ENCODE measurements around the gene NEU2.

DNA sequence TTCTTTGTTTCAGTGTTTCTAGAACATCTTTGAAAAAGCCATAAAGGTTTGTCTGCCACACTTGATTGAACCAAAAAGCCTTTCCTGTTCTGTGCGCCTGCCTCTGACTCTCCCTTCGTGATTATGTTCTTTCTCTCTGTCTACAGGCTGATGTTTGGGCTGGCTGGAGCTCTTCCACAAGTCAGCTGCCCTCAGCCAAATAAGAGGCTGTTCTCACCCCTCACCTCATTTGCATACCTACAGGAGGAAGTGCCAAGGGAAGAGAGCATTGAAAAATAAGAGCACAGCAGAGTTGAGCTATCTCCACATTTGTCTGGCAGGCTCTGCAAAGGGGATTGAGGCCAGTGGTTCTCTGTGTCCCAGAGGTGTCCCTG, 43.5 kb downstream of the NEU2 start:
- TF ChIP-seq, protein P1, sequence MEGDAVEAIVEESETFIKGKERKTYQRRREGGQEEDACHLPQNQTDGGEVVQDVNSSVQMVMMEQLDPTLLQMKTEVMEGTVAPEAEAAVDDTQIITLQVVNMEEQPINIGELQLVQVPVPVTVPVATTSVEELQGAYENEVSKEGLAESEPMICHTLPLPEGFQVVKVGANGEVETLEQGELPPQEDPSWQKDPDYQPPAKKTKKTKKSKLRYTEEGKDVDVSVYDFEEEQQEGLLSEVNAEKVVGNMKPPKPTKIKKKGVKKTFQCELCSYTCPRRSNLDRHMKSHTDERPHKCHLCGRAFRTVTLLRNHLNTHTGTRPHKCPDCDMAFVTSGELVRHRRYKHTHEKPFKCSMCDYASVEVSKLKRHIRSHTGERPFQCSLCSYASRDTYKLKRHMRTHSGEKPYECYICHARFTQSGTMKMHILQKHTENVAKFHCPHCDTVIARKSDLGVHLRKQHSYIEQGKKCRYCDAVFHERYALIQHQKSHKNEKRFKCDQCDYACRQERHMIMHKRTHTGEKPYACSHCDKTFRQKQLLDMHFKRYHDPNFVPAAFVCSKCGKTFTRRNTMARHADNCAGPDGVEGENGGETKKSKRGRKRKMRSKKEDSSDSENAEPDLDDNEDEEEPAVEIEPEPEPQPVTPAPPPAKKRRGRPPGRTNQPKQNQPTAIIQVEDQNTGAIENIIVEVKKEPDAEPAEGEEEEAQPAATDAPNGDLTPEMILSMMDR (IDR thresholded peaks at IDR 0.05) = no peak
- TF ChIP-seq EP300 (IDR thresholded peaks at IDR 0.05) = no peak
